HepG2 (cell line): ENCODE results near the gene EXOC3. TPM values are rescaled to one million over a fixed set of nuclear protein-coding genes. Genes with fewer than 3 reads are reported as not detected.

Experiments
- DZIP1 ChIP-seq: sonication (generic); formaldehyde crosslinking; IDR thresholded peaks from 2 replicates; pipeline ENCODE4 v1.5.0; 2020; ENCODE audit warnings: mild to moderate bottlenecking, missing genetic modification reagents
- E2F5 ChIP-seq: sonication (generic); formaldehyde crosslinking; conservative IDR thresholded peaks from 2 replicates; pipeline ENCODE4 v1.4.0; 2020; ENCODE audit warnings: missing genetic modification reagents
- FLYWCH1 ChIP-seq: sonication (generic); formaldehyde crosslinking; IDR thresholded peaks from 2 replicates; pipeline ENCODE4 v1.8.1; 2023; ENCODE audit warnings: mild to moderate bottlenecking, missing genetic modification reagents
- FOXA3 ChIP-seq: IDR thresholded peaks from 2 replicates; pipeline ENCODE4 v1.6.1; 2016; ENCODE audit warnings: missing genetic modification reagents, missing compliant biosample characterization
- HMGXB3 ChIP-seq: sonication (generic); formaldehyde crosslinking; IDR thresholded peaks from 2 replicates; pipeline ENCODE4 v1.4.0; 2020; ENCODE audit warnings: missing genetic modification reagents, borderline replicate concordance
- HMGXB4 ChIP-seq, 2 experiments: sonication (generic) in 1 of 2; formaldehyde crosslinking in 1 of 2; IDR thresholded peaks; 2 replicates each; pipeline versions ENCODE4 v1.4.0 to v1.6.1; 2018 to 2020; ENCODE audit warnings: missing genetic modification reagents in 2 of 2, borderline replicate concordance in 1 of 2, low read depth in 1 of 2, mild to moderate bottlenecking in 1 of 2, missing biosample characterization in 1 of 2
- POLR2AphosphoS2 ChIP-seq: IDR thresholded peaks from 2 replicates; pipeline ENCODE4 v1.6.1; 2011; ENCODE audit warnings: low read depth, low read length, improper control_type of control experiment
- RARG ChIP-seq: sonication (generic); formaldehyde crosslinking; IDR thresholded peaks from 2 replicates; pipeline ENCODE4 v1.4.0; 2020; ENCODE audit warnings: low read depth, mild to moderate bottlenecking, missing genetic modification reagents
- TRAFD1 ChIP-seq: sonication (generic); formaldehyde crosslinking; IDR thresholded peaks from 2 replicates; pipeline ENCODE4 v1.5.1; 2020; ENCODE audit warnings: missing genetic modification reagents, mild to moderate bottlenecking, borderline replicate concordance
- ZMYM4 ChIP-seq: sonication (generic); formaldehyde crosslinking; IDR thresholded peaks from 2 replicates; pipeline ENCODE4 v1.8.1; 2023; ENCODE audit warnings: mild to moderate bottlenecking, missing genetic modification reagents
- ZNF180 ChIP-seq: sonication (generic); formaldehyde crosslinking; IDR thresholded peaks from 2 replicates; pipeline ENCODE4 v1.4.0; 2020; ENCODE audit warnings: low read depth, missing genetic modification reagents, borderline replicate concordance
- ZNF260 ChIP-seq: sonication (generic); formaldehyde crosslinking; IDR thresholded peaks from 2 replicates; pipeline ENCODE4 v1.4.0; 2020; ENCODE audit warnings: missing genetic modification reagents, low read depth, mild to moderate bottlenecking, borderline replicate concordance
- ZNF326 ChIP-seq: sonication (generic); formaldehyde crosslinking; IDR thresholded peaks from 2 replicates; pipeline ENCODE4 v1.4.0; 2020; ENCODE audit warnings: missing genetic modification reagents, borderline replicate concordance
- ZNF350 ChIP-seq: sonication (generic); formaldehyde crosslinking; IDR thresholded peaks from 2 replicates; pipeline ENCODE4 v1.4.0; 2020; ENCODE audit warnings: mild to moderate bottlenecking, low read depth, missing genetic modification reagents, borderline replicate concordance
- polyA plus RNA-seq, 8 experiments: library from polyadenylated mRNA; depleted of rRNA in 3 of 8; stranded (reverse) in 7 of 8; unstranded in 1 of 8; fragments of >200 nt; fragmentation: Illumina TruSeq in 4 of 8; extraction: Trizol in 4 of 8; gene quantifications; 2 replicates each; pipeline versions ENCODE4 v1.2.1 to v1.2.3, GENCODE V29; 2011 to 2016; ENCODE audit warnings: low read depth in 4 of 8, missing spikeins in 1 of 8, mixed read lengths in 1 of 8; ENCODE audit not compliant: insufficient read depth in 1 of 8
- total RNA-seq, 5 experiments: library from RNA; depleted of rRNA; stranded (reverse); fragments of >200 nt; fragmentation: Illumina TruSeq; extraction: Trizol; gene quantifications; 2 replicates each; pipeline ENCODE4 v1.2.3, GENCODE V29; 2016; ENCODE audit warnings: low read depth in 1 of 5

Gene EXOC3
- total and polyA plus RNA-seq, 2 of the 13 experiments (the other 11 are each of a cell fraction or from before 2014, with no cell fraction given), result 9.2 to 20.5 TPM

GRCh38 chr5:472656-473550 lies 29.9 kb downstream of the EXOC3 start (continued):
- TF ChIP-seq HMGXB3 (CRISPR knock-in tag) (no peak), RARG (CRISPR knock-in tag) (no peak), HMGXB4 (CRISPR knock-in tag; IDR thresholded peaks at IDR 0.05; ENCODE audit: borderline replicate concordance in 1 of 2, low read depth in 1 of 2) (peak in 1 of 2 experiments; percentile 56; a peak in 2 of 4 replicates), E2F5 (peak; percentile 85), ZNF260 (CRISPR knock-in tag) (no peak), ZNF350 (CRISPR knock-in tag) (no peak), FLYWCH1 (CRISPR knock-in tag) (peak; percentile 94; the same call in 1 of the 2 replicates), ZNF180 (CRISPR knock-in tag) (no peak; the same call in 1 of the 2 replicates), POLR2AphosphoS2 (no peak), FOXA3 (CRISPR knock-in tag) (0 out of 2 replicates have a peak, but pooled peaks have one; percentile 27), ZMYM4 (CRISPR knock-in tag) (peak; percentile 77), TRAFD1 (no peak), DZIP1 (peak; percentile 94), ZNF326 (CRISPR knock-in tag) (no peak)
